Thymus (tissue), 11 donors: ENCODE measurements around the gene COX14. TPM values are rescaled to one million over a fixed set of nuclear protein-coding genes. Genes with fewer than 3 reads are reported as not detected.

Experiments
- DNase-seq, 9 donors: peaks; one replicate each; pipeline ENCODE4 v3.0.0-alpha.2; 2013; ENCODE audit warnings: low spot score in 9 of 9, low read depth in 6 of 9, missing footprints in 1 of 9
- H3K27ac ChIP-seq, 2 donors: one replicate each; pipeline ENCODE4 v1.5.1; 2013; ENCODE audit warnings: control low read depth in 1 of 2, low read depth in 1 of 2, low read length in 1 of 2, mild to moderate bottlenecking in 1 of 2, moderate library complexity in 1 of 2
- H3K27me3 ChIP-seq, 2 donors: one replicate each; pipeline ENCODE4 v1.5.1; 2013; ENCODE audit warnings: low read length in 1 of 2; ENCODE audit not compliant: control insufficient read depth in 2 of 2, insufficient read depth in 1 of 2
- H3K36me3 ChIP-seq, 2 donors: one replicate each; pipeline ENCODE4 v1.5.1; 2013; ENCODE audit warnings: low read length in 1 of 2, mild to moderate bottlenecking in 1 of 2, moderate library complexity in 1 of 2; ENCODE audit not compliant: control insufficient read depth in 2 of 2, insufficient read depth in 2 of 2
- H3K4me1 ChIP-seq, 2 donors: one replicate each; pipeline ENCODE4 v1.5.1; 2013; ENCODE audit warnings: low read length in 2 of 2; ENCODE audit not compliant: control insufficient read depth in 2 of 2, insufficient read depth in 2 of 2
- H3K4me3 ChIP-seq, 2 donors: one replicate each; pipeline ENCODE4 v1.5.1; 2013; ENCODE audit warnings: low read length in 2 of 2, control low read depth in 1 of 2, mild to moderate bottlenecking in 1 of 2
- H3K9me3 ChIP-seq, 2 donors: one replicate each; pipeline ENCODE4 v1.5.1; 2013; ENCODE audit warnings: low read length in 1 of 2, mild to moderate bottlenecking in 1 of 2; ENCODE audit not compliant: control insufficient read depth in 2 of 2, insufficient read depth in 1 of 2
- WGBS: extraction: QIAGEN DNeasy Blood & Tissue Kit; methylation state at CpG from one replicate; pipeline ENCODE4 v1.1.7; 2013; 5-methylcytosine and 5-hydroxymethylcytosine counted together
- polyA plus RNA-seq: library from polyadenylated mRNA; stranded (reverse); fragments of 200-250 nt; gene quantifications from one replicate; pipeline ENCODE4 v1.2.3, GENCODE V29; 2013
- total RNA-seq: library from RNA; stranded (reverse); fragments of 120-200 nt; gene quantifications from one replicate; pipeline ENCODE4 v1.2.4, GENCODE V29; 2013
- donor health status: healthy.

The COX14 gene
- total and polyA plus RNA-seq, 2 donors, result 72.4 to 81.4 TPM

- Histone ChIP-seq H3K36me3 (no peaks in the 10 kb centered on the region), H3K4me3 (no peak overlapping the region), H3K9me3 (no peaks in the 10 kb centered on the region), H3K27me3 (no peaks in the 10 kb centered on the region), H3K27ac (peak overlapping the region; percentile 56 to 78), H3K4me1 (peaks cover 4 to 35% of the 10 kb centered on the region in 2 donors)
- WGBS, result 85% methylated on average over 8 of the region's 8 CpGs
- DNase-seq, result peak in 1 of 9 donors; percentile 34
Observed at GRCh38 chr12:50110127-50110761, 1.8 kb upstream of the COX14 start.

GRCh38 chr12:50110762-50111351 is 1.2 kb upstream of the COX14 start:
- WGBS, result 67% methylated on average over 7 of the region's 7 CpGs
- Histone ChIP-seq H3K9me3 (no peaks in the 10 kb centered on the region), H3K27me3 (no peaks in the 10 kb centered on the region), H3K36me3 (peaks cover 0 to 4% of the 10 kb centered on the region in 2 donors), H3K4me1 (peaks cover 4 to 35% of the 10 kb centered on the region in 2 donors), H3K27ac (peak overlapping the region; percentile 4 to 71), H3K4me3 (no peak overlapping the region)
- DNase-seq, result no peak

- 18% methylated on average over 19 of the region's 19 CpGs for WGBS
- Histone ChIP-seq H3K4me3 (peak overlapping the region in 1 of 2 donors; percentile 21), H3K4me1 (peaks cover 4 to 35% of the 10 kb centered on the region in 2 donors), H3K36me3 (peaks cover 0 to 4% of the 10 kb centered on the region in 2 donors), H3K27me3 (no peaks in the 10 kb centered on the region), H3K27ac (peak overlapping the region in 1 of 2 donors; percentile 58), H3K9me3 (no peaks in the 10 kb centered on the region)
- DNase-seq, result no peak
Observed at GRCh38 chr12:50111395-50111692, 692 bp upstream of the COX14 start.

- H3K4me3 ChIP-seq, result peak overlapping the region; percentile 55 to 66
- WGBS, result 26% methylated on average over 26 of the region's 26 CpGs
- peaks cover 4 to 7% of the 10 kb centered on the region in 2 donors for H3K36me3 ChIP-seq
- H3K27ac ChIP-seq, result peak overlapping the region; percentile 83 to 96
- no peaks in the 10 kb centered on the region for H3K27me3 ChIP-seq
- no peaks in the 10 kb centered on the region for H3K9me3 ChIP-seq
- peak in 4 of 9 donors; percentile 18 to 53 (median 28) for DNase-seq
- H3K4me1 ChIP-seq, result peaks cover 4 to 35% of the 10 kb centered on the region in 2 donors
Observed at GRCh38 chr12:50112456-50113218, 601 bp downstream of the COX14 start.

- WGBS, result 99% methylated on average over 6 of the region's 6 CpGs
- Histone ChIP-seq H3K4me1 (peaks cover 4 to 12% of the 10 kb centered on the region in 2 donors), H3K27me3 (no peaks in the 10 kb centered on the region), H3K36me3 (peaks cover 32 to 33% of the 10 kb centered on the region in 2 donors), H3K9me3 (no peaks in the 10 kb centered on the region), H3K27ac (no peak overlapping the region), H3K4me3 (no peak overlapping the region)
- no peak for DNase-seq
Observed at GRCh38 chr12:50117057-50117622, 5.1 kb downstream of the COX14 start.

GRCh38 chr12:50119387-50119786 is 7.4 kb downstream of the COX14 start:
- H3K36me3 ChIP-seq, result peaks cover 46 to 52% of the 10 kb centered on the region in 2 donors
- H3K27me3 ChIP-seq, result no peaks in the 10 kb centered on the region
- no peak overlapping the region for H3K27ac ChIP-seq
- no peak overlapping the region for H3K4me3 ChIP-seq
- H3K9me3 ChIP-seq, result no peaks in the 10 kb centered on the region
- DNase-seq, result no peak
- WGBS, result 100% methylated on average over 2 of the region's 2 CpGs
- H3K4me1 ChIP-seq, result no peaks in the 10 kb centered on the region

GRCh38 chr12:50120521-50120920 is 8.5 kb downstream of the COX14 start:
- no peak for DNase-seq
- WGBS, result 98% methylated on average over 3 of the region's 3 CpGs
- Histone ChIP-seq H3K27ac (no peak overlapping the region), H3K27me3 (no peaks in the 10 kb centered on the region), H3K4me1 (peaks cover 3 to 8% of the 10 kb centered on the region in 2 donors), H3K4me3 (no peak overlapping the region), H3K9me3 (no peaks in the 10 kb centered on the region), H3K36me3 (peaks cover 44 to 53% of the 10 kb centered on the region in 2 donors)

GRCh38 chr12:50120953-50121352 is 8.9 kb downstream of the COX14 start:
- Histone ChIP-seq H3K4me1 (peaks cover 3 to 8% of the 10 kb centered on the region in 2 donors), H3K27me3 (no peaks in the 10 kb centered on the region), H3K9me3 (no peaks in the 10 kb centered on the region), H3K4me3 (no peak overlapping the region), H3K36me3 (peaks cover 42 to 53% of the 10 kb centered on the region in 2 donors), H3K27ac (no peak overlapping the region)
- WGBS, result 99% methylated on average over 3 of the region's 3 CpGs
- no peak for DNase-seq

- no peaks in the 10 kb centered on the region for H3K27me3 ChIP-seq
- H3K9me3 ChIP-seq, result no peaks in the 10 kb centered on the region
- H3K4me1 ChIP-seq, result peaks cover 3 to 8% of the 10 kb centered on the region in 2 donors
- no peak overlapping the region for H3K27ac ChIP-seq
- H3K36me3 ChIP-seq, result peaks cover 42 to 51% of the 10 kb centered on the region in 2 donors
- H3K4me3 ChIP-seq, result no peak overlapping the region
- no peak for DNase-seq
- over 99% methylated on average over 5 of the region's 5 CpGs for WGBS
Observed at GRCh38 chr12:50121641-50122040, 9.6 kb downstream of the COX14 start.
